Right atrium auricular region (tissue), 2 donors: ENCODE measurements around the gene CCDC190. TPM values are rescaled to one million over a fixed set of nuclear protein-coding genes. Genes with fewer than 3 reads are reported as not detected.

Experiments used
- total RNA-seq, 2 donors: library from RNA; depleted of rRNA; stranded (reverse); fragments of >200 nt; gene quantifications; one replicate each; pipeline ENCODE4 v1.1.0, GENCODE V29; 2016

Gene CCDC190
- total RNA-seq, 2 donors from 2014 or later = 0.28 to 0.33 TPM

Other genes with a start within 250 kb of the CCDC190 start
- 10 to 100 TPM; 41.6 to 69.9 TPM for gene DDR2, start 228.7 kb downstream of the CCDC190 start, total RNA-seq
- 1 to 10 TPM; 5.6 to 6.9 TPM for gene HSD17B7, start 70.5 kb downstream of the CCDC190 start, total RNA-seq
- gene RGS4, start 208.2 kb upstream of the CCDC190 start, total RNA-seq = 1 to 10 TPM; 1.5 to 5.0 TPM